Activated CD8-positive, alpha-beta memory T cell treated with anti-CD3 and anti-CD28 coated beads, Interleukin-2, amount 50 U/mL, for 1 hour (primary cell): ENCODE results near the gene NIF3L1.

Experiments
- DNase-seq: peaks from one replicate; pipeline ENCODE4 v3.0.0-alpha.2; 2020; ENCODE audit errors: extremely low read depth

NIF3L1 gene

GRCh38 chr2:200888704-200889625 is at the start of gene NIF3L1, which contains the start of gene PPIL3:
TSS of gene NIF3L1 (plus strand) at chr2:200889371. CDS start at chr2:200891944, 2,573 bp downstream.
TSS of gene PPIL3 (minus strand) at chr2:200889077. CDS start at chr2:200887615, 1,462 bp downstream.
- peak; percentile 92 for DNase-seq

GRCh38 chr2:200839513-200839912 is 49.7 kb upstream of the NIF3L1 start:
- no peak for DNase-seq

GRCh38 chr2:200843993-200844948 is 44.9 kb upstream of the NIF3L1 start:
- DNase-seq: no peak

- DNase-seq: no peak
Observed at GRCh38 chr2:200845194-200845593, 44.0 kb upstream of the NIF3L1 start.

- no peak for DNase-seq
Observed at GRCh38 chr2:200845669-200846325, 43.4 kb upstream of the NIF3L1 start.

GRCh38 chr2:200847269-200847668 is 41.9 kb upstream of the NIF3L1 start:
- no peak for DNase-seq

GRCh38 chr2:200847939-200848338 is 41.2 kb upstream of the NIF3L1 start:
- no peak for DNase-seq

- no peak for DNase-seq
Observed at GRCh38 chr2:200850512-200851256, 38.5 kb upstream of the NIF3L1 start.

GRCh38 chr2:200851398-200852248 is 37.5 kb upstream of the NIF3L1 start:
- no peak for DNase-seq

GRCh38 chr2:200852605-200853004 is 36.6 kb upstream of the NIF3L1 start:
- no peak for DNase-seq

GRCh38 chr2:200856806-200857205 is 32.4 kb upstream of the NIF3L1 start:
- DNase-seq: no peak

GRCh38 chr2:200860092-200860795 is 28.9 kb upstream of the NIF3L1 start:
- no peak for DNase-seq

GRCh38 chr2:200861617-200862155 is 27.5 kb upstream of the NIF3L1 start:
- no peak for DNase-seq

GRCh38 chr2:200862532-200863000 is 26.6 kb upstream of the NIF3L1 start:
- DNase-seq: peak; percentile 45

GRCh38 chr2:200863782-200864175 is 25.4 kb upstream of the NIF3L1 start:
- no peak for DNase-seq

- peak; percentile 81 for DNase-seq
Observed at GRCh38 chr2:200864176-200865034, 24.8 kb upstream of the NIF3L1 start, which contains the start of gene CLK1. TSS of gene CLK1 (minus strand) at chr2:200864658. CDS start at chr2:200861862, 2,796 bp downstream.

GRCh38 chr2:200869014-200869413 is 20.2 kb upstream of the NIF3L1 start:
- DNase-seq: no peak

- DNase-seq: no peak
Observed at GRCh38 chr2:200871151-200871550, 18.0 kb upstream of the NIF3L1 start.
